Measurements from ENCODE around the gene ABCB11. TPM values are rescaled to one million over a fixed set of nuclear protein-coding genes. Genes with fewer than 3 reads are reported as not detected.

ABCB11 gene
- total and polyA plus RNA-seq, 2 donors (not counting 3 experiments of a cell fraction or from before 2014, with no cell fraction given), result 0.22 to 0.44 TPM

DNA sequence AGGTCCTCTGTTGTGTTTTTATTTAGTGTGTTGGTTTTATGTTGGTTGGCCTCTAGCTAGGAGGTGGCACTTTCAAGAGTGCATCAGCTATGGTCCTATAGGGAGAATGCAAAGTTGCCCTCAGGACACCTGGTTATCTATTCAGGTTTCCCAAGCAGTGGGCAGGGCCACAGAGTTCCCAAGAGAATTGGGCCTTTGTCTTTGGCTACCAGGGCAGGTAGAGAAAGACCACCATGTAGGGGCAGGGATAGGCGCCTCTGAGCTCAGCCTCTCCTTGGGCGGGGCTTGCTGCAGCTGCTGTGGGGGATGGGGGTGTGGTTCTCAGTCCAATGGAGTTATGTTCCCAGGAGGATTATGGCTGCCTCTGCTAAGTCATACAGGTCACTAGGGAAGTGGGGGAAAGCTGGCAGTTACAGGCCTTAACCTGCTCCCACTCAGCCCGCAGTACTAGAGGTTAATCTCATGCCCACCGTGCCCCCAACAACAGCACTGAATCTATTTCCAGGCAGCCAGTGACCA, 26.0 kb downstream of the ABCB11 start:
- Histone ChIP-seq H3K4me1 (ENCODE audit: control insufficient read depth, extremely low read depth, insufficient read depth, low read length) (peaks cover 38% of the 10 kb centered on the region), H2AFZ (ENCODE audit: low read depth, low read length) (no peak overlapping the region), H3K36me3 (ENCODE audit: control insufficient read depth in 2 of 2, extremely low read depth in 1 of 2, insufficient read depth in 2 of 2, low read length in 2 of 2) (no peaks in the 10 kb centered on the region), H3K9ac (replicated peaks; ENCODE audit: extremely low read depth, insufficient read depth, low read length) (no peak overlapping the region), H3K4me3 (replicated peaks in 1 of 3; ENCODE audit: insufficient read depth in 1 of 3, low read depth in 1 of 3, low read length in 3 of 3) (no peak overlapping the region), H3K27ac (ENCODE audit: insufficient read depth, low read depth, low read length) (no peak overlapping the region), H3K4me2 (ENCODE audit: insufficient read depth, low read length) (no peak overlapping the region), H3K9me3 (replicated peaks; ENCODE audit: control insufficient read depth, insufficient read depth, low read length) (no peaks in the 10 kb centered on the region), H3K27me3 (ENCODE audit: control insufficient read depth in 2 of 2, insufficient read depth in 2 of 2, low read length in 2 of 2) (no peaks in the 10 kb centered on the region), H4K20me1 (replicated peaks; ENCODE audit: control insufficient read depth, extremely low read depth, insufficient read depth, low read length) (no peaks in the 10 kb centered on the region), H3K79me2 (ENCODE audit: control insufficient read depth, insufficient read depth, low read length) (no peaks in the 10 kb centered on the region), H3K9me1 (replicated peaks; ENCODE audit: control insufficient read depth, extremely low read depth, insufficient read depth, low read length) (no peaks in the 10 kb centered on the region)
- FAIRE-seq, result no peak
- POLR2A ChIA-PET, result no interaction called here
- TF ChIP-seq JUN (IDR thresholded peaks at IDR 0.05; ENCODE audit: borderline replicate concordance, insufficient read depth, insufficient read length, low read depth) (no peak), GATA2 (IDR thresholded peaks at IDR 0.05; ENCODE audit: insufficient read depth, insufficient read length, low read depth, low read length) (no peak), MYC (IDR thresholded peaks at IDR 0.05; ENCODE audit: low read depth, low read length) (no peak), FOS (IDR thresholded peaks at IDR 0.05; ENCODE audit: borderline replicate concordance, insufficient read depth, low read length) (no peak), POLR2A (IDR thresholded peaks at IDR 0.05; ENCODE audit: low read depth, low read length) (no peak), EZH2 (IDR thresholded peaks at IDR 0.05; ENCODE audit: borderline replicate concordance, low read depth, low read length, severe bottlenecking) (no peak), POLR2AphosphoS5 (IDR thresholded peaks at IDR 0.05; ENCODE audit: insufficient read depth, low read depth, low read length) (no peak)
- TF ChIP-seq, protein P1, sequence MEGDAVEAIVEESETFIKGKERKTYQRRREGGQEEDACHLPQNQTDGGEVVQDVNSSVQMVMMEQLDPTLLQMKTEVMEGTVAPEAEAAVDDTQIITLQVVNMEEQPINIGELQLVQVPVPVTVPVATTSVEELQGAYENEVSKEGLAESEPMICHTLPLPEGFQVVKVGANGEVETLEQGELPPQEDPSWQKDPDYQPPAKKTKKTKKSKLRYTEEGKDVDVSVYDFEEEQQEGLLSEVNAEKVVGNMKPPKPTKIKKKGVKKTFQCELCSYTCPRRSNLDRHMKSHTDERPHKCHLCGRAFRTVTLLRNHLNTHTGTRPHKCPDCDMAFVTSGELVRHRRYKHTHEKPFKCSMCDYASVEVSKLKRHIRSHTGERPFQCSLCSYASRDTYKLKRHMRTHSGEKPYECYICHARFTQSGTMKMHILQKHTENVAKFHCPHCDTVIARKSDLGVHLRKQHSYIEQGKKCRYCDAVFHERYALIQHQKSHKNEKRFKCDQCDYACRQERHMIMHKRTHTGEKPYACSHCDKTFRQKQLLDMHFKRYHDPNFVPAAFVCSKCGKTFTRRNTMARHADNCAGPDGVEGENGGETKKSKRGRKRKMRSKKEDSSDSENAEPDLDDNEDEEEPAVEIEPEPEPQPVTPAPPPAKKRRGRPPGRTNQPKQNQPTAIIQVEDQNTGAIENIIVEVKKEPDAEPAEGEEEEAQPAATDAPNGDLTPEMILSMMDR (IDR thresholded peaks at IDR 0.05; ENCODE audit: extremely low read depth in 1 of 2, insufficient read depth in 1 of 2, low read depth in 1 of 2, low read length in 2 of 2), result no peak
- TF ChIP-seq, protein P2, sequence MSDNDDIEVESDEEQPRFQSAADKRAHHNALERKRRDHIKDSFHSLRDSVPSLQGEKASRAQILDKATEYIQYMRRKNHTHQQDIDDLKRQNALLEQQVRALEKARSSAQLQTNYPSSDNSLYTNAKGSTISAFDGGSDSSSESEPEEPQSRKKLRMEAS (IDR thresholded peaks at IDR 0.05; ENCODE audit: insufficient read depth, insufficient read length), result no peak
- no peak for DNase-seq (ENCODE audit: low read depth, low spot score)
- CTCF ChIA-PET, result no interaction called here
- dilution Hi-C loops (cut with MboI; ENCODE audit: extremely low pct_ligation_motif_present, low sequenced_read_pairs), result no loop called here
- intact Hi-C loops (cut with micrococcal nuclease), result no loop called here
- BruUV-seq (replicated peaks), result no TSS peak

Data from endothelial cell of umbilical vein (primary cell).